ENCODE results near the gene LIMS1.
A peak's percentile ranks its signal among the peaks of the same experiment; 100 is the strongest.
"Not testable (repeated sequence)": the region's sequence is repeated elsewhere in the genome, so short reads cannot be mapped to it uniquely, and the experiment has no call there.

LIMS1 gene

GRCh38 chr2:108588070-108588668 is 53.9 kb downstream of the LIMS1 start:
- DNase-seq: no peak

GRCh38 chr2:108589372-108589771 is 55.1 kb downstream of the LIMS1 start:
- DNase-seq: no peak

- no peak for DNase-seq
Measured at GRCh38 chr2:108589781-108590180, 55.5 kb downstream of the LIMS1 start.

- no peak for DNase-seq
Measured at GRCh38 chr2:108591163-108591562, 56.9 kb downstream of the LIMS1 start.

GRCh38 chr2:108593547-108594098 is 59.4 kb downstream of the LIMS1 start:
- no peak for DNase-seq

- DNase-seq: no peak
Measured at GRCh38 chr2:108594132-108594981, 60.1 kb downstream of the LIMS1 start.

- DNase-seq: no peak
Measured at GRCh38 chr2:108594982-108595464, 60.8 kb downstream of the LIMS1 start.

GRCh38 chr2:108595771-108596170 is 61.5 kb downstream of the LIMS1 start:
- DNase-seq: not testable (repeated sequence)

- DNase-seq: not testable (repeated sequence)
Measured at GRCh38 chr2:108597105-108597744, 63.0 kb downstream of the LIMS1 start.

GRCh38 chr2:108601199-108601598 is 66.9 kb downstream of the LIMS1 start:
- DNase-seq: not testable (repeated sequence)

- DNase-seq: no peak
Measured at GRCh38 chr2:108602422-108602821, 68.2 kb downstream of the LIMS1 start.

- no peak for DNase-seq
Measured at GRCh38 chr2:108604196-108604595, 69.9 kb downstream of the LIMS1 start.

- no peak for DNase-seq
Measured at GRCh38 chr2:108605947-108606346, 71.7 kb downstream of the LIMS1 start.

- peak; percentile 48 for DNase-seq
Measured at GRCh38 chr2:108607706-108608301, 73.5 kb downstream of the LIMS1 start.

GRCh38 chr2:108611021-108611420 is 76.8 kb downstream of the LIMS1 start:
- no peak for DNase-seq

- DNase-seq: no peak
Measured at GRCh38 chr2:108612153-108612513, 77.9 kb downstream of the LIMS1 start.

GRCh38 chr2:108612514-108613183 is 78.4 kb downstream of the LIMS1 start:
- DNase-seq: no peak

GRCh38 chr2:108613261-108614042 is 79.2 kb downstream of the LIMS1 start:
- no peak for DNase-seq

- no peak for DNase-seq
Measured at GRCh38 chr2:108614043-108614545, 79.8 kb downstream of the LIMS1 start.

GRCh38 chr2:108614659-108615058 is 80.4 kb downstream of the LIMS1 start:
- DNase-seq: no peak

GRCh38 chr2:108615480-108616090 is 81.3 kb downstream of the LIMS1 start:
- no peak for DNase-seq
